GM19043 (cell line): ENCODE measurements around the gene TRAF3IP1.
"Not testable (repeated sequence)": the region's sequence is repeated elsewhere in the genome, so short reads cannot be mapped to it uniquely, and the experiment has no call there.

Experiments used
- ATAC-seq: cut with Tn5 transposase; IDR thresholded peaks from one replicate; pipeline ENCODE4 v1.9.1; 2021; ENCODE audit warnings: low read depth; ENCODE audit not compliant: unreplicated experiment

TRAF3IP1 gene

DNA sequence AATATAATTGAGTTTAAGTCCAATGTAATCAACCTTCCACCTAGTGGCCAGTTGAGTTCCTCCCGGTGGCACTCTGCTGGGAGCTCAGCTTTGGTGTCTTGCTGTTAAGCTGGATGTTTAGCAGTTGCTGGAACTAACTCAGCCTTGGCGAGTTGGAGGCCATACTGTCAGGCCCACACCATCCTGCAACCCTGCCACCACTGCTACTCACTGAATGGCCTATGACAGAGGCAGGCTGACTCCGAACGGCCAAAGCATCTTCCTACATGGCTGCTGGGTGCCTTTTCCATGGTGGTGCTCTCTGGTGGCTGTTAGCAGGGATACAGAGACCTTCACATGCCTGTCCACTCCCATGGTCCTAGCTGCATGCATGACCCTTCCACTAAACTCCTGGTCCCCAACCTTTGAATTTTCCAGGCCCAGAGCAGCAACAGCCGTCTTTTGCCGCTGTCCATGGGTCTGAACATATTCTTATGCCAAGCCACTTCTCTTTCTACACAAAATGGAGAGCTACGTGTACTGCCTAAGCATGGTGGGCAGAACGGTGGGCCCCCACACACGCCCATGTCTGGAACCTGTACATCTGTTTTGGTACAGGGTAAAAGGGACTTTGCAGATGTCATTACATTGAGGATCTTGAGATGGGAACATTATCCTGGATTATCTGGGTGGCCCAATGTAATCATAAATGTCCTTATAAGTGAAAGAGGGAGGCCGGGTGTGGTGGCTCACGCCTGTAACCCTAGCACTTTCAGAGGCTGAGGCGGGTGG, 15.0 kb upstream of the TRAF3IP1 start:
- no peak for ATAC-seq

DNA sequence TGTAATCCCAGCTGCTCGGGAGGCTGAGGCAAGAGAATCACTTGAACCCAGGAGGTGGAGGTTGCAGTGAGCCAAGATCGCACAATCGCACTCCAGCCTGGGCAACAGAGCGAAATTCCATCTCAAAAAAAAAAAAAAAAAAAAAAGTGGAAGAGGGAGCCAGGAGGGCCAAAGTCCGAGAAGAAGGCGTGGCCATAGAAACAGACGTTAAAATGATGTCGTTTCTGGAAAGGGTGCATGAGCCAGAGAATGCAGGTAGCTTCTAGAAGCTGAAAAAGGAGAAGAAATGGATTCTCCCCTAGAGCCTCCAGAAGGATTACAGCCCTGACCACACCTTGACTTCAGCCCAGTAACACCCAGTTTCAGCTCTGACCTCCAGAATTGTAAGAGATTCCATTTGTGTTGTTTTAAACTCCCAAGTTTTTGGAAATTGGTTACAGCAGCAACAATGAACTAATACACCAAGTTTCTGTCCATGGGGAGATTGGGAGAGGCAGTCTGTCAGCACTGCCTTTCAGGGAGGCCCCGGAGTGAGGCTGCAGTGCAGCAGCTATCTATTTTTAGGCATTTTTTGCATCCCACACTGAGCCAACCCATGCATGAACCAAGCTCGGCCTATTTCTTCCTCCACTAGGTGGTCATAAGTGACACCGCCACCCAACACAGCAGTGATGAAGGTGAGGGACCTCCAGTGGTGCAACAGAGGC, 14.2 kb upstream of the TRAF3IP1 start:
- ATAC-seq, result no peak

DNA sequence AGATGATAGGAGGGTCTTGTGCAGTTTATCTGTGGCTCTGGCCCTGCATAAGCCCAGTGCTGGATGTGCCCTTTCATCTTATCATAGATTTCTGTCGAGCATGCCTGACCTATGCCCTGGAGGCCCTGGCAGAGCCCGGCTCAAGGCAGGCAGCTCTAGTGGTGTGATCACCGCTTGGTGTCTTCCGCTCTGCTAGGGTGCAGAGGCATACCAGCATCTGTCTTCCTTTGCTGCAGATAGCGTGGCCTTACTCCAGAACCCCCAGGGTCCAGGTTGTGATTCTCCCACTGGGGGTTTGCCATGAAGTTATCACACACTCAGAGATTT, 13.7 kb upstream of the TRAF3IP1 start:
- ATAC-seq, result no peak

DNA sequence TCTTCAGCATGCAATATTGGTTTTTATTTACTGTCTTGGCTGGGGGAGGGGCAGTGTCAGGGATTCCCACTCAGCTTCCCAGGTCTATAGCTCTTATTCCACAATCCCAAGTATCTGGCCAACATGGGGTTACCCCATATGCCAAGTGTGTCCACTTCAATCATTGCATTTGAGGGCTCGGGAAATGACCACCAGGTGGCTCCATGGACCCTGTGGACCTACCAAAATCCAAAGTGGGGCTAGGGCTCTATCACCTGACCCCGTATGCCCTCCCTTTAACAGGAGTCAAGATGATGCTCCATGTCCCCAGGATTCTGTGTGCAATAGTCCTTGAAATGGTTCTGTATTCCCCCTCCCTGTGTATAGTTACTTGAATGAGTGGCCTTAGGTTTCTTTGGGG, 12.1 kb upstream of the TRAF3IP1 start:
- ATAC-seq, result no peak

DNA sequence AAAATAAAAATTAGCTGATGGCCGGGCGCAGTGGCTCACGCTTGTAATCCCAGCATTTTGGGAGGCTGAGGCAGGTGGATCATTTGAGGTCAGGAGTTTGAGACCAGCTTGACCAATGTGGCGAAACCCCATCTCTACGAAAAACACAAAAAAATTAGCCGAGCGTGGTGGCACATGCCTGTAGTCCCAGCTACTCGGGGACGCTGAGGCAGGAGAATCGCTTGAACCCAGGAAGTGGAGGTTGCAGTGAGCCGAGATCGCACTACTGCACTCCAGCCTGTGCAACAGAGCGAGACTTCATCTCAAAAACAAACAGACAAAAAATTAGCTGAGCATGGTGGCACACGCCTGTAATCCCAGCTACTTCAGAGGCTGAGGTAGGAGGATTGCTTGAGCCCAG, 9.6 kb upstream of the TRAF3IP1 start:
- not testable (repeated sequence) for ATAC-seq

DNA sequence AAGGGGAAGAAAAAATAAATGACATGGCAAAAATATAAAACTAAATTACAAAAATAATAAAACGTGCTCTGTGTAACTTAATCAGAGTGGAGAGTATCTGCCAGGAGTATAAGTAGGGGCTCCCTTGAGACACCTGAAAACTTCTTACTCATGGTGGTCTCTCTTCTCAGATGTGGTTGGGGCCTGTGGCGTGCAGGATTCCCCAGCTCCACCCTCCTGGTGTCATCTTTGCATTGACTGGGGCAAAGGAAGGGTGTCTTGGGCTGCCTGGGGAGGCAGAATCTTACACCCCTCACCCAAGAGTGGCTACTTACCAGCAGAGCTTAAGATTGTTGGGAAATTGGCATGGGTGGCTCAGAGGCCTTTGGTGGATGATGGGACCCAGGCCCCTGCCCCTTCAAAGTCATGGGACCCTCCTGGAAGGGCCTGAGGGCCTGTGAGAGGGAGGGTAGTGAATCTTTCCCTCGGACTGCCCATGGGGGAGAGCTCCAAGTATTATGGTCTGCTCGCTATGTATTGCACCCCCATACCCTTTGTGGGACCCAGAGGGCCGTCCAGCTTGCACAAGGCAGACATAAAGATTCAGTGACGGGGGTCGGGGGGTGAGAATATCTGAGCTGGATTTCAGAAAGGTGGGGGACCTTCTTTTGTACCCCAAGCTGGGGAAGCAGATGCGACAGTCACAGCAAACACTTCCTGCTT, 6.9 kb upstream of the TRAF3IP1 start:
- ATAC-seq, result no peak

DNA sequence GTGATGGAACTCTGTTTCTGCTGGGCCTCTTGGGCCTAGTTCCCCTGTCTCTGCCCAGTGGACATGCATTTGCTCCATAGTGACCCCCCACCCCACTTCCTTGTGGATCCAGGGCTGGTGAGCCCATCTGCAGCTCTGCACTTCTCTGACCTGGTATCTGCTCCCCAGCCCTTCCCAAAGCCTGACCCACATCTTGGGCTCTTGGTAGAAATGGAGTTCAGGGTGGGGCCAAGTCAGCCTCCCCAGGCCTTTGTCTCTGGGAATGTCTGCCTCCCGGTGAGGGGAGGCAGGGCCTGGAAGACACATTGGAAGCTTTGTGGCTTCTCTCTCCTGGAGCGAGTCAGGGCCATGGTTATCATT, 6.3 kb upstream of the TRAF3IP1 start:
- ATAC-seq, result no peak

DNA sequence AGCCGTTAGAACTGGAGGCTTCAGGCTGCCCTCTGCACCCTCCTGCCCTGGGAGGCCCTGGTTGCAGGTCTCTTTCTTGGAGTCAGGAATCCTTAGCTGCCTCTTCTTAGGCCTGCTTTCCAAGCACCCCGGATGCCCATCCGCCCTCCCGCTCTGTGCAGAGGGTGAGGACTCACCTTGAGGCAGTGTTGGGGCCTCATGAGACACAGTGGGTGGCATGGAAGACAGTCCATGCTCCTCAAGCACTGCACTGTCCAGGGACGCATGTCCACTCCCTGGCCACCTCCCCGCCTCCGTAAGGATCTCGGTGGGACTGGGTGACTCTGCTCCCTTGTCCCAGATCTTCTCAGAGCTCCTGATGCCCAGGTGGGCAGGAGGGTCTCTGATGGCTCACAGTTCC, 5.7 kb upstream of the TRAF3IP1 start:
- no peak for ATAC-seq

DNA sequence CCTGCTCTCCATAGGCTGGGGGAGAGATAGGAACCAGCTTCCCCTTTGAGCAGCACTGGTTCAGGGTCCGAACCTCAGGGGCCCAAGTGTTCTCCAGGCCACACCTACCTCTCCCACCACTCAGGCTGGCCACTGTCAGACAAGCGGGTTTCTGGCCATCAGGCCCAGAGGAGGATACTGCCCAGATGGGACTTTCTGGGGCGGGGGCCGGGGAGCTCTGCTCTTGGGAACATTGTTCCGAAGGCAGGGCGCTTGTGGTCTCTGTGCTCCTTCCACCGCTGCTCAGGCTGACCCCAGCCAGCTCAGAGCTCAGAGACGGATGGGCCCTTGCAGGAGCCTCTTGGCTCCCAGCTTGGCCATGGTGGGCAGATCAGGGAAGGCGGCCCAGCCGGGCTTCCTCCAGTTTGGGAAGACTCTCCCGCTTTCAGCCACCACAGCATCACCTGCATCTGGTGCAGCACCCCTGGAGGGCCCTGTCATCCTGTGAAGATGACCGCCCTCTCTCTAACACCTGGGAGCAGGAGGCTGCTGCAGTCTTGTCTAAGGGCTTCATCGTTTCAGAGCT, 5.2 kb upstream of the TRAF3IP1 start:
- no peak for ATAC-seq

DNA sequence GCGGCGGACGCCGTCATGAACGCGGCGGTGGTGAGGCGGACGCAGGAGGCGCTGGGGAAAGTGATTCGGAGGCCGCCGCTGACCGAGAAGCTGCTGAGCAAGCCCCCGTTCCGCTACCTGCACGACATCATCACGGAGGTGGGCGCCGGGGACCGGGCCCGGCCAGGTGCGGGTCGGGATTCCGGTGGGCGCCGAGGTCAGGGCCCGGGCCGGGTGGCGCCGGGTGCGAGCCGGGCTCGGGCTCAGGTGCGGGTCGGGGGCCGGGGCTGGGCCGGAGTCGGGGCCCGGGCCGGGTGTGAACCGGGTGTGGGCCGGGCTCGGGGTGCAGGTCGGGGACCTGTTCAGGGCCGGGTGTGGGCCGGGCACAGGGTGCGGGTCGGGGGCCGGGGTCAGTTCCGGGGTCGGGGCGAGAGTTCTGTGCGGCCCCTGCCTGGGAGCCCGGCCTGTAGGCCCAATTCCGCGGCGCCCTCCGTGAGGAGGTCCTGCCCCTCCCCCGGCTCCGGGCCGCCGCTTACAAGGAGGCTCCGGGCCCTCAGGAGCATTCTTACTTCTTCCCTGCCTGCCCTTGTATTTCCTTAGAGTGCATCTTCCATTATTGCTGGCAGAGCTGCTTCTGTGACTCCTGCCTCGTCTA, 447 bp downstream of the TRAF3IP1 start:
- peak; percentile 34 for ATAC-seq

DNA sequence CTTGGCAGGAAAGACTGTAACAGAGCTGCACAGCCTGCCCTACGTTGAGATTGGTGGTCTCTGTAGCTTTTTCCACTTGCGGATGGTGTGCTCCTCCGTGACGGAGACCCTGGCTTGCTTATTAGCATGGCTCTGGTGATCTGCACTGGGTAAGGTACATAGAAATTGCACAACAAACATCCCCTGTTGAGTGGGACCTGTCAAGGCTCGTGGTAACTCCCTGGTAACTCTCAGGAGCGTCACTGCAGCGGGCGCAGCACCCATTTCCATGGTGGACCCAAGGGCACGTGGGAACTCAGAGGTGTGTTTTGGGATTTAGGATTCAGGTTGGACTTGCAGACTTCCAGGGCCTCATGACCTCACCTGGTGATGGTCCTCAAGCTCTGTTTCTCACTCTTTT, 1.1 kb downstream of the TRAF3IP1 start:
- ATAC-seq, result no peak

DNA sequence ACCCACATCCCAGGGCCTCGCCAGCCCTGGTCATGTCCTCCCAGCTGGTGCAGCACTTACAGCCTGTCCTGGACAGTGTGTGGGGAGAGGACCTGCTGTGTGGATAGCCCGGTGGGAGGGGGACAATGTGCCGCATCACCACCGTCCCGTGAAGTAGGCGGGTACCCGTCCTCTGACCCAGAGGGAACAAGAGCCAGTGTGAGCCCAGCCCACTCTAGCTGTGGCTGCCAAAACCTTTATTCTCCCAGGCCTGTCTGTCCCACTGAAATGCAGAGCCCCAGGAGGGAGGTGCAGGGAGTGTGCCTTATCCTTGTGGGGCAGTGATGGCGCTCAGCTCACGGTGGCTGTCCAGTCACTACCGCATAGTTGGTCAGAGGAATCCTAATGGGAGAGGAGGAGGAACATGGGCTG, 1.7 kb downstream of the TRAF3IP1 start:
- ATAC-seq, result no peak

DNA sequence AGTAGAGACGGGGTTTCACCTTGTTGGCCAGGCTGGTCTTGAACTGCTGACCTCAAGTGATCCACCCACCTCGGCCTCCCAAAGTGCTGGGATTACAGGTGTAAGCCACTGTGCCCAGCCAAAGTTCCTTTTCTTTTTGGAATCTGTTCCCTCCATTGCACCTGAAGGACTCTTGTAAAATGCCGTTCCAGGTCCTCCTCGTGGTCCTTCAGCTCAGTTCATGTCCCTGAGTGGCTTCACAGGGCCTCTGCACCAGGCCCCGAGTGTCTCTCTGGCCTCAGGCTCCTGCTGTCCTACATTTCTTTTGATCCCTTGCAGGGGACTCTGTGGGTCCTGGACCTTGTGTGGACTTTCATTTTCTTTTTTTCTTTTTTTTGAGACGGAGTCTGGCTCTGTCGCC, 3.9 kb downstream of the TRAF3IP1 start:
- ATAC-seq, result not testable (repeated sequence)

DNA sequence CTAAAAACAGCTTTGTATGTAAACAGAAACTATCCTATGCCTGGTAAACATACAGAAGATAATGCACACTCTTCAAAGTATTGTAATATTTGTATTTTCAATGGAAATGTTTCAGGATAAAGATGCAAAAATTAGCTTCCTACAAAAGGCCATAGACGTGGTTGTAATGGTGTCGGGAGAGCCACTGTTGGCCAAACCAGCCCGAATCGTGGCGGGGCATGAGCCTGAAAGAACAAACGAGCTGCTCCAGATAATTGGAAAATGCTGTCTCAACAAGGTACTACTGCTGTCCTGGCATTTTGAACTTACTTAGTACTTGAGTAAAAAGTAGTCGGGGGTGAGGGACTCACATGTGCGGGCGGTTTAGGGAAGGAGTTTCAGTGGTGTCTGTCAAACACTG, 5.4 kb downstream of the TRAF3IP1 start:
- ATAC-seq, result no peak

DNA sequence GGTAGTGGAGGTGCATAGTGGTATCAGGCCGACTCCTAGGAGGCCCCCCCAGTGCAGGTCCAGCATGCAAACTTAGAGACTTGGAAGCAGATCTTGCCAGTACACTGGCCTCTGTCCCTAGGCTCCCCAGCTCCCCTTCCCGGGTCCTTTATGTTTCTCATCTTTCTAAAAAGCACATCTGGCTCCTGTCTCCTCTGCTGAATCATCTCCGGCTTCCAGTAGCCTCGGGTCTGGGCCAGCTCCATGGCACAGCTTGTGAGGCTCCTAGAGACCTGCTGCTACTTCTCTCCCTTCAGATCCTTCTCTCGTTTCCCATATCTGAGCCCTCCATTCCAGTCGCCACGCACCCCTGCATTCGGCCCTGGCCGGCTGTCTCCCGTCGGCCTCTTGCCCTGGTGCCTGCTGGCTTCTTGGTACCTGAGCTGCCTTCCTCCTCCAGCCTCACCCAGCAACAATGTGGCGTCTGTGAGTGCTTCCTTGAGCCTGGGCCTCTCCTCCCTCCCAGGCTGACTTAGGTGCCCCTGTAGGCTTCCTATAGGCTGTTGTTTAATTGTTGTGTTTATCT, 6.6 kb downstream of the TRAF3IP1 start:
- ATAC-seq, result no peak

DNA sequence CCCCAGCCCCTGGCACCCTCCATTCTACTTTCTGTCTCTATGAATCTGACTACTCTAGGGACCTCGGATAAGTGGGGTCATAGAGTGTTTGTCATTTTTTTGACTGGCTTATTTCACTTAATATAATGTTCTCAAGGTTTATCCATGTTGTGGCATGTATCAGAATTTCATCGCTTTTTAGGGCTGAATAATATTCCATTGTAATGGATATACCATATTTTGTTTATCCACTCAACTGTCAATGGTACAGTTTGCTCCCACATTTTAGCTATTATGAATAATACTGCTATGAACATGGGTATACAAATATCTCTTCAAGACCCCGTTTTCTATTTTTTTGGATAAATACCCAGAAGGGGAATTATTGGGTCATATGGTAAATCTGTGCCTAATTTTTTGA, 7.4 kb downstream of the TRAF3IP1 start:
- no peak for ATAC-seq

DNA sequence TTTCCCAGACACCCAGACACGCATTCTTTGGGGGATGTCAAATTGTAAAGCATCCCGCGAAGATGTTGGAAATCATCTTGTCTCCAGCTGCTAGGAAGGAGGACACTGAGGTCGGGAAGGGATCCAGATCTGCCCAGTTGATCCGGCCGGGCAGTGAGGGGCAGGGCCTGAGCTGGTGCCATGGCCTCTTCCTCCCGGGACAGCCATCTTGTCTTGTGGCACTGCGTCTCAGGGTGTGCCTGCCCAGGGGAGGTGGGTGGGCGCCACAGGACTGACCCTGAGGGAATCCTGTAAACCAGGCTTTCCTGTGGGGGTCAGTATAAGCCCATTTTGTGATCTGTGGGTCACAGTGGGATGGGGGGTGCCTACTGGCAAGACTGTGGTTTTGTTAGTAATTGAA, 10.1 kb downstream of the TRAF3IP1 start:
- no peak for ATAC-seq

DNA sequence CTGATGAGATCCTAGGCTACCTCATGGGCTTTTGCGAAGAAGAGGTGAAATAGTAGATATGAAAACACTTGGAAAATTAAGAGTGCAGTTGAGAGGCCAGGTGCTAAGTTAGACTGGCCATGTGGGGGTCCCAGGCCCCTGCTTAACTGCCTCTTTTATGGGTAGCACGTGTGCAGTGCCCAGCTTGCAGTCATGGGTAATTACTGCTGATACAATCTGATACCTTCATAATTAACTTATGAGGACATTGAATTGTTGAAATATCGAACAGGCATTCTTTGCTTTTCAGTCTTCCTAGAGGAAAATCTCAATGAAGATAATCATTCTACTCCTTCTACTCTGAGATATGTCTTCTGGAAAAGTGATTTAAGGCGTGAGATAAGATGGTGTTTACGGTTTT, 11.6 kb downstream of the TRAF3IP1 start:
- no peak for ATAC-seq

DNA sequence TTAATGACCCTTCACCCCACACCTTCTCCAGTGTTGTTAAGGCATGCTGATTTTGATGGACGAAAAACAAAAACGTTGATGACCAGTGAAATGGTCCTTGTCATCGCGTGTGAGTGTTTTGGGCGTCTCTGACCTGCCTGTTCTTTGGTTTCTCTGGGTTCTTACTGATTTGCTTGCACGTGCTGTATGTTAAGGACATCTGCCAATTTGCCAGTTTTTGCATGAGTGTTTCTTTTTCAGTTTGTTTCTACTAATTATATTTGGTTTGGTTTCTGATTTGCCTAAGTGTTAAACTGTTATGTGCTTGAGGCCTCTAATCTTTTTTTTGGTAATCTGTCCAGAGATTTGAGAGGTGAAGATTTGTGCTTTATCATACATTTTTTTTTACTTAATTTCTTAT, 14.6 kb downstream of the TRAF3IP1 start:
- ATAC-seq, result no peak

DNA sequence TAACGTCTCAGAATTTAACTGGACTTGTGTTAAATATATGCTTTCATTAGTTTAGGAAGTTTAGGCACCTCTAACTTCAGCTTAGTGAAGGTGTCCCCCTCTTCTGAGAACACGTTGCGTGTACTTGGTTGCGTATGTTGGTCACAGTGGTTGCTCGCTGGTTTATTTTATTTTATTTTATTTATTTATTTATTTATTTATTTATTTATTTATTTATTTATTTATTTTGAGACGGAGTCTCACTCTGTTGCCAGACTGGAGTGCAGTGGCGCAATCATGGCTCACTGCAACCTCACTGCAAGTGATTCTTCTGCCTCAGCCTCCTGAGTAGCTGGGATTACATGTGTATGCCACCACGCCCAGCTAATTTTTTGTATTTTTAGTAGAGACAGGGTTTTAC, 15.3 kb downstream of the TRAF3IP1 start:
- not testable (repeated sequence) for ATAC-seq

DNA sequence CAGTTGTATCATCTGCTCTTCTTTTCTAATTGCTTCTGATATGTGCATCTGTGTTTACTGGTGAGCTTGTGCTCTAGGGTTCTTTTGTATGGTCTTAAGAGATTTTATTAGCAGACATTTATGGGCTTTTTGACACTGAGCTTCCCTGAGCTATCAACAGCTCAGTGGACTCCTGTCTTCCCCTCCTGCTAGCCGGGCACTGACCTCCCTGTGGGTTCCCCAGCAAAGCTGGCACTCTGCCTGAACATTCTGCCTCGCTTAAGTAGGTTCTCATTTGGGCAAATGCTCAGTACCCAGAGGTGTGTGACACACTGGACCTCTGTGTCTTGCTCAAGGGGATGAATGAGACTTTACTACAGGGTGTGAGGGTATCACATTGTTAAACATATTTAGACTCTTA, 15.8 kb downstream of the TRAF3IP1 start:
- ATAC-seq, result no peak
